Breast epithelium (tissue), 4 donors: Measurements from ENCODE around the gene NAA80. TPM values are rescaled to one million over a fixed set of nuclear protein-coding genes. Genes with fewer than 3 reads are reported as not detected.

Experiments
- DNase-seq, 2 donors: peaks; one replicate each; pipeline ENCODE4 v3.0.0-alpha.2; 2019; ENCODE audit warnings: low spot score in 2 of 2
- H3K27ac ChIP-seq, 2 donors: fragments of 200-600 bp; sonication (generic) in 1 of 2; one replicate each; pipeline ENCODE4 v1.5.1; 2016 to 2019; ENCODE audit warnings: mild to moderate bottlenecking in 1 of 2
- H3K27me3 ChIP-seq, 2 donors: fragments of 200-600 bp; sonication (generic) in 1 of 2; one replicate each; pipeline versions ENCODE4 v1.5.1 to v1.6.0; 2017 to 2019; ENCODE audit warnings: control low read depth in 1 of 2, mild to moderate bottlenecking in 1 of 2
- H3K36me3 ChIP-seq: fragments of 200-600 bp; one replicate; pipeline ENCODE4 v1.5.1; 2019
- H3K4me1 ChIP-seq, 2 donors: fragments of 200-600 bp; sonication (generic); one replicate each; pipeline ENCODE4 v1.5.1; 2016 to 2019; ENCODE audit warnings: control low read depth in 1 of 2
- H3K4me3 ChIP-seq, 3 donors: fragments of 200-600 bp; sonication (generic); 1 replicate in 2 of 3; 2 replicates in 1 of 3; pipeline ENCODE4 v1.5.1; 2016 to 2019; ENCODE audit warnings: mild to moderate bottlenecking in 3 of 3, moderate library complexity in 2 of 3
- H3K9me3 ChIP-seq, 2 donors: fragments of 200-600 bp; sonication (generic) in 1 of 2; one replicate each; pipeline ENCODE4 v1.5.1; 2016 to 2019; ENCODE audit warnings: control low read depth in 1 of 2
- CTCF ChIP-seq, 3 donors: fragments of 450-650 bp; IDR thresholded peaks; one replicate each; pipeline ENCODE4 v1.5.1; 2016 to 2017; ENCODE audit warnings: antibody characterized with exemption in 3 of 3, mild to moderate bottlenecking in 3 of 3, moderate library complexity in 3 of 3
- POLR2A ChIP-seq: fragments of 450-650 bp; IDR thresholded peaks from one replicate; pipeline ENCODE4 v1.6.1; 2016; ENCODE audit warnings: antibody characterized with exemption, mild to moderate bottlenecking, moderate library complexity
- POLR2AphosphoS5 ChIP-seq, 3 donors: sonication (generic); formaldehyde crosslinking; IDR thresholded peaks; one replicate each; pipeline ENCODE4 v1.6.1; 2017; ENCODE audit warnings: antibody characterized with exemption in 3 of 3
- intact Hi-C: fragments of 100-400 bp; cut with DNase I; formaldehyde crosslinking; loops from one replicate; pipeline ENCODE4 v1.15.1; 2023; ENCODE audit warnings: low total_unique reads
- total RNA-seq, 3 donors: library from RNA; depleted of rRNA; stranded (reverse); fragments of >200 nt; gene quantifications; one replicate each; pipeline ENCODE4 v1.1.0, GENCODE V29; 2016

Gene NAA80
- total RNA-seq, 3 donors from 2014 or later, result 6.0 to 8.8 (median 8.5) TPM

- no peak for TF ChIP-seq POLR2A
- TF ChIP-seq CTCF (IDR thresholded peaks at IDR 0.05), result no peak
- TF ChIP-seq POLR2AphosphoS5 (IDR thresholded peaks at IDR 0.05), result no peak
- H3K27ac ChIP-seq, result peak overlapping the region; percentile 97 to 100
- H3K36me3 ChIP-seq, result no peaks in the 10 kb centered on the region
- no peak overlapping the region for H3K4me3 ChIP-seq
- intact Hi-C loops, result no loop called here
- H3K9me3 ChIP-seq, result no peaks in the 10 kb centered on the region
- H3K27me3 ChIP-seq, result no peaks in the 10 kb centered on the region
- H3K4me1 ChIP-seq, result peaks cover 10 to 21% of the 10 kb centered on the region in 2 donors
- no peak for DNase-seq
Measured at GRCh38 chr3:50258979-50259378, 40.2 kb downstream of the NAA80 start.

GRCh38 chr3:50258029-50258680, 41.0 kb downstream of the NAA80 start:
- H3K4me3 ChIP-seq, result no peak overlapping the region
- intact Hi-C loops, result no loop called here
- no peaks in the 10 kb centered on the region for H3K27me3 ChIP-seq
- no peaks in the 10 kb centered on the region for H3K9me3 ChIP-seq
- peak overlapping the region; percentile 72 to 100 for H3K27ac ChIP-seq
- DNase-seq, result no peak
- no peaks in the 10 kb centered on the region for H3K36me3 ChIP-seq
- peaks cover 9 to 21% of the 10 kb centered on the region in 2 donors for H3K4me1 ChIP-seq
- TF ChIP-seq POLR2A, result no peak
- TF ChIP-seq CTCF (IDR thresholded peaks at IDR 0.05), result no peak

GRCh38 chr3:50256978-50257890, 42.0 kb downstream of the NAA80 start:
- no peak for DNase-seq
- Histone ChIP-seq H3K9me3 (no peaks in the 10 kb centered on the region), H3K4me1 (peaks cover 9 to 21% of the 10 kb centered on the region in 2 donors), H3K27me3 (no peaks in the 10 kb centered on the region), H3K27ac (peak overlapping the region; percentile 72 to 100), H3K4me3 (no peak overlapping the region), H3K36me3 (no peaks in the 10 kb centered on the region)
- TF ChIP-seq CTCF (IDR thresholded peaks at IDR 0.05), result peak in 1 of 3 donors; percentile 27
- TF ChIP-seq POLR2A, result no peak
- intact Hi-C loops, result no loop called here

GRCh38 chr3:50255251-50255615, 44.0 kb downstream of the NAA80 start:
- Histone ChIP-seq H3K36me3 (no peaks in the 10 kb centered on the region), H3K9me3 (no peaks in the 10 kb centered on the region), H3K4me1 (peaks cover 0 to 14% of the 10 kb centered on the region in 2 donors), H3K4me3 (no peak overlapping the region), H3K27me3 (no peaks in the 10 kb centered on the region), H3K27ac (peak overlapping the region; percentile 76 to 93)
- TF ChIP-seq CTCF (IDR thresholded peaks at IDR 0.05) (no peak), POLR2A (no peak), POLR2AphosphoS5 (IDR thresholded peaks at IDR 0.05) (no peak)
- intact Hi-C loops, result no loop called here
- no peak for DNase-seq
